ENCODE results near the gene NOS1AP. TPM values are rescaled to one million over a fixed set of nuclear protein-coding genes. Genes with fewer than 3 reads are reported as not detected.

NOS1AP gene
- total and polyA plus RNA-seq, 9 of the 15 experiments (the other 6 are each of a cell fraction or from before 2014, with no cell fraction given), result 0.07 to 1.5 (median 0.22) TPM

- peak; percentile 29; the same call in 1 of the 2 replicates for TF ChIP-seq HDAC2 (IDR thresholded peaks at IDR 0.05)
- peak; percentile 85 to 89 for TF ChIP-seq KDM1A (IDR thresholded peaks at IDR 0.05)
- peak; percentile 13; the same call in 1 of the 2 replicates for TF ChIP-seq EP300 (IDR thresholded peaks at IDR 0.05; ENCODE audit: low read length)
- TF ChIP-seq, protein P1, sequence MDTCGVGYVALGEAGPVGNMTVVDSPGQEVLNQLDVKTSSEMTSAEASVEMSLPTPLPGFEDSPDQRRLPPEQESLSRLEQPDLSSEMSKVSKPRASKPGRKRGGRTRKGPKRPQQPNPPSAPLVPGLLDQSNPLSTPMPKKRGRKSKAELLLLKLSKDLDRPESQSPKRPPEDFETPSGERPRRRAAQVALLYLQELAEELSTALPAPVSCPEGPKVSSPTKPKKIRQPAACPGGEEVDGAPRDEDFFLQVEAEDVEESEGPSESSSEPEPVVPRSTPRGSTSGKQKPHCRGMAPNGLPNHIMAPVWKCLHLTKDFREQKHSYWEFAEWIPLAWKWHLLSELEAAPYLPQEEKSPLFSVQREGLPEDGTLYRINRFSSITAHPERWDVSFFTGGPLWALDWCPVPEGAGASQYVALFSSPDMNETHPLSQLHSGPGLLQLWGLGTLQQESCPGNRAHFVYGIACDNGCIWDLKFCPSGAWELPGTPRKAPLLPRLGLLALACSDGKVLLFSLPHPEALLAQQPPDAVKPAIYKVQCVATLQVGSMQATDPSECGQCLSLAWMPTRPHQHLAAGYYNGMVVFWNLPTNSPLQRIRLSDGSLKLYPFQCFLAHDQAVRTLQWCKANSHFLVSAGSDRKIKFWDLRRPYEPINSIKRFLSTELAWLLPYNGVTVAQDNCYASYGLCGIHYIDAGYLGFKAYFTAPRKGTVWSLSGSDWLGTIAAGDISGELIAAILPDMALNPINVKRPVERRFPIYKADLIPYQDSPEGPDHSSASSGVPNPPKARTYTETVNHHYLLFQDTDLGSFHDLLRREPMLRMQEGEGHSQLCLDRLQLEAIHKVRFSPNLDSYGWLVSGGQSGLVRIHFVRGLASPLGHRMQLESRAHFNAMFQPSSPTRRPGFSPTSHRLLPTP (IDR thresholded peaks at IDR 0.05; ENCODE audit: borderline replicate concordance, extremely low read depth, insufficient read length), result peak; percentile 53
- peak; percentile 75 for TF ChIP-seq FOSL1 (tag; conservative IDR thresholded peaks at IDR 0.05)
- peak; percentile 59; the same call in 1 of the 2 replicates for TF ChIP-seq ZBTB2 (IDR thresholded peaks at IDR 0.05)
- TF ChIP-seq NCOR1 (IDR thresholded peaks at IDR 0.05), result peak; percentile 61; the same call in 1 of the 2 replicates
- peak; percentile 51; the same call in 1 of the 2 replicates for TF ChIP-seq STAT5A (IDR thresholded peaks at IDR 0.05; ENCODE audit: borderline replicate concordance, low read length)
- TF ChIP-seq TCF3 (CRISPR knock-in tag; IDR thresholded peaks at IDR 0.05), result peak; percentile 70
- 0 out of 2 replicates have a peak, but pooled peaks have one; percentile 7 for TF ChIP-seq ARID3A (IDR thresholded peaks at IDR 0.05; ENCODE audit: borderline replicate concordance, low read depth, low read length)
- TF ChIP-seq HDAC1 (IDR thresholded peaks at IDR 0.05), result peak in 1 of 2 experiments; percentile 45; a peak in 2 of 4 replicates
Observed at GRCh38 chr1:162418584-162418983, 349.1 kb downstream of the NOS1AP start (continued).
